ENCODE results near the gene CACNA1S. TPM values are rescaled to one million over a fixed set of nuclear protein-coding genes. Genes with fewer than 3 reads are reported as not detected.
A peak's percentile ranks its signal among the peaks of the same experiment; 100 is the strongest.

CACNA1S gene
- total and polyA plus RNA-seq, 2 of the 13 experiments (the other 11 are each of a cell fraction or from before 2014, with no cell fraction given): not detected

GRCh38 chr1:201088395-201088794, 23.8 kb downstream of the CACNA1S start:
- no peak for ATAC-seq
- no peaks in the 10 kb centered on the region for H3K9me3 ChIP-seq (ENCODE audit: low read length)
- peaks cover 4 to 36% of the 10 kb centered on the region in 2 experiments for H3K27me3 ChIP-seq (ENCODE audit: control insufficient read depth in 1 of 2, insufficient read depth in 2 of 2, low read length in 2 of 2)
- H3K79me2 ChIP-seq (ENCODE audit: insufficient read depth, low read length): no peaks in the 10 kb centered on the region
- CTCF ChIA-PET (ENCODE audit: low intra/inter-chr PET ratio, low total read pairs): no interaction called here
- TF ChIP-seq ZNF629 (CRISPR knock-in tag; conservative IDR thresholded peaks at IDR 0.05) (peak; percentile 45), ZNF383 (CRISPR knock-in tag; IDR thresholded peaks at IDR 0.05; ENCODE audit: borderline replicate concordance) (no peak), ZNF326 (CRISPR knock-in tag; IDR thresholded peaks at IDR 0.05; ENCODE audit: borderline replicate concordance) (no peak), NFYC (CRISPR knock-in tag; IDR thresholded peaks at IDR 0.05) (no peak)
- H3K4me2 ChIP-seq (ENCODE audit: low read depth, low read length): no peak overlapping the region
- no TSS peak for BruUV-seq (replicated peaks)
- H3K4me1 ChIP-seq (ENCODE audit: insufficient read depth, low read length): no peaks in the 10 kb centered on the region
- no peak overlapping the region for H2AFZ ChIP-seq (ENCODE audit: low read length)
- no peak overlapping the region for H3K9ac ChIP-seq (ENCODE audit: insufficient read depth, low read depth, low read length)
- in situ Hi-C loops (cut with HindIII; ENCODE audit: extremely low pct_ligation_motif_present, low pct_unique_long_range_greater_than_20kb): no loop called here
- H3K27ac ChIP-seq (ENCODE audit: extremely low read length, insufficient read depth, low read length): no peak overlapping the region
- H3K4me3 ChIP-seq (replicated peaks in 1 of 3; ENCODE audit: insufficient read depth in 1 of 3, low read depth in 2 of 3, low read length in 3 of 3): no peak overlapping the region
- intact Hi-C loops (cut with micrococcal nuclease; ENCODE audit: unreplicated experiment): no loop called here
- H4K20me1 ChIP-seq (ENCODE audit: insufficient read depth, low read length): no peaks in the 10 kb centered on the region
- 13% methylated on average over 4 of the region's 4 CpGs for WGBS (ENCODE audit: low lambda C conversion rate)
- POLR2A ChIA-PET: no interaction called here
- no peak for DNase-seq (ENCODE audit: low spot score)
- H3K36me3 ChIP-seq (replicated peaks in 1 of 2; ENCODE audit: control insufficient read depth in 1 of 2, insufficient read depth in 2 of 2, low read length in 2 of 2): no peaks in the 10 kb centered on the region
- FAIRE-seq: no peak

DNA sequence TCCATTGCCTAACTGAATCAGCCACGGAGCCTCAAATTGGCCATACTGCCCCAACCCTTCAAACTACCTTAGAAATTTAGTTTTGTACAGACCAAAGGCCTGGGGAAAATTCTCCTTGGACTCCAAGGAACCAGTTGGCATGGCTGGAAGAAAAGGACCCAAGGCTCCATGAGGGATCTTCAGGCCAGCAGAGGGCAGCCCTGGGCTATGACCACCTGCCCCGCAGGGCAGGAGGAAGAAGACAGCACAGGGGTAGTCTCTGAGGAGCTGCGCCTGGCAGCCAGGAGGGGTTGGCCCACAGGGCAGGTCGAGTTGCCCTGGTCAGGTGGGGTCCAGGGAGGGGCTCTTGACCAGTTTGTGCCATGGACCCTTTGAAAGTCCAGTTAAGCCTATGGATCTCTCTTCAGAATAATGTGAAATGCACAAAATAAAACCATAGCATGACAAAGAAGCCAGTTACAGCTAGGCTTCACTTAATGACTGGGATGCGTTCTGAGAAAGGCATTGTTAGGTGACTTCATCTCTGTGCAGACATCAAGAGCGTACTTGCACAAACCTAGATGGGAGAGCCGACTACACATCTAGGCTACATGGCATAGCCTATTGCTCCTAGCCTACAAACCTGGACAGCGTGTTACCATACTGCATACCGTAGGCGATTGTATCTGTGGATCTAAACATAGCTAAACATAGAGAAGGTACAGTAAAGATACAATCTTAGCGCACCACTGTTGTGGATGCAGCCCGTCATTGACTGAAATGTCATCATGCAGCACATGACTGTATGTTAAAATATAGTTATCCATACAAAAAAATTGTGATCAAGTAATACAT, 26.1 kb downstream of the CACNA1S start:
- WGBS (ENCODE audit: low lambda C conversion rate): 44% methylated on average over 10 of the region's 12 CpGs
- POLR2A ChIA-PET: no interaction called here
- no TSS peak for BruUV-seq (replicated peaks)
- TF ChIP-seq ZNF136 (CRISPR knock-in tag; IDR thresholded peaks at IDR 0.05; ENCODE audit: low read depth): no peak
- peak; percentile 49; the same call in 1 of the 2 replicates for TF ChIP-seq RAD21 (CRISPR knock-in tag; IDR thresholded peaks at IDR 0.05)
- no peak for TF ChIP-seq MTERF4 (CRISPR knock-in tag; IDR thresholded peaks at IDR 0.05)
- TF ChIP-seq ZNF33B (CRISPR knock-in tag; IDR thresholded peaks at IDR 0.05): no peak
- TF ChIP-seq, protein P1, sequence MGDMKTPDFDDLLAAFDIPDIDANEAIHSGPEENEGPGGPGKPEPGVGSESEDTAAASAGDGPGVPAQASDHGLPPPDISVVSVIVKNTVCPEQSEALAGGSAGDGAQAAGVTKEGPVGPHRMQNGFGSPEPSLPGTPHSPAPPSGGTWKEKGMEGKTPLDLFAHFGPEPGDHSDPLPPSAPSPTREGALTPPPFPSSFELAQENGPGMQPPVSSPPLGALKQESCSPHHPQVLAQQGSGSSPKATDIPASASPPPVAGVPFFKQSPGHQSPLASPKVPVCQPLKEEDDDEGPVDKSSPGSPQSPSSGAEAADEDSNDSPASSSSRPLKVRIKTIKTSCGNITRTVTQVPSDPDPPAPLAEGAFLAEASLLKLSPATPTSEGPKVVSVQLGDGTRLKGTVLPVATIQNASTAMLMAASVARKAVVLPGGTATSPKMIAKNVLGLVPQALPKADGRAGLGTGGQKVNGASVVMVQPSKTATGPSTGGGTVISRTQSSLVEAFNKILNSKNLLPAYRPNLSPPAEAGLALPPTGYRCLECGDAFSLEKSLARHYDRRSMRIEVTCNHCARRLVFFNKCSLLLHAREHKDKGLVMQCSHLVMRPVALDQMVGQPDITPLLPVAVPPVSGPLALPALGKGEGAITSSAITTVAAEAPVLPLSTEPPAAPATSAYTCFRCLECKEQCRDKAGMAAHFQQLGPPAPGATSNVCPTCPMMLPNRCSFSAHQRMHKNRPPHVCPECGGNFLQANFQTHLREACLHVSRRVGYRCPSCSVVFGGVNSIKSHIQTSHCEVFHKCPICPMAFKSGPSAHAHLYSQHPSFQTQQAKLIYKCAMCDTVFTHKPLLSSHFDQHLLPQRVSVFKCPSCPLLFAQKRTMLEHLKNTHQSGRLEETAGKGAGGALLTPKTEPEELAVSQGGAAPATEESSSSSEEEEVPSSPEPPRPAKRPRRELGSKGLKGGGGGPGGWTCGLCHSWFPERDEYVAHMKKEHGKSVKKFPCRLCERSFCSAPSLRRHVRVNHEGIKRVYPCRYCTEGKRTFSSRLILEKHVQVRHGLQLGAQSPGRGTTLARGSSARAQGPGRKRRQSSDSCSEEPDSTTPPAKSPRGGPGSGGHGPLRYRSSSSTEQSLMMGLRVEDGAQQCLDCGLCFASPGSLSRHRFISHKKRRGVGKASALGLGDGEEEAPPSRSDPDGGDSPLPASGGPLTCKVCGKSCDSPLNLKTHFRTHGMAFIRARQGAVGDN (CRISPR knock-in tag; IDR thresholded peaks at IDR 0.05): peak; percentile 14; the same call in 1 of the 2 replicates
- TF ChIP-seq ZNF503 (CRISPR knock-in tag; IDR thresholded peaks at IDR 0.05): no peak

More for the DNA sequence above, 26.1 kb downstream of the CACNA1S start:
- Histone ChIP-seq H3K36me3 (replicated peaks in 1 of 2; ENCODE audit: control insufficient read depth in 1 of 2, insufficient read depth in 2 of 2, low read length in 2 of 2) (no peaks in the 10 kb centered on the region), H3K4me2 (ENCODE audit: low read depth, low read length) (no peak overlapping the region), H3K4me1 (ENCODE audit: insufficient read depth, low read length) (no peaks in the 10 kb centered on the region), H3K9ac (ENCODE audit: insufficient read depth, low read depth, low read length) (no peak overlapping the region), H4K20me1 (ENCODE audit: insufficient read depth, low read length) (no peaks in the 10 kb centered on the region), H3K27ac (ENCODE audit: extremely low read length, insufficient read depth, low read length) (no peak overlapping the region), H3K79me2 (ENCODE audit: insufficient read depth, low read length) (no peaks in the 10 kb centered on the region), H3K9me3 (ENCODE audit: low read length) (no peaks in the 10 kb centered on the region), H3K4me3 (replicated peaks in 1 of 3; ENCODE audit: insufficient read depth in 1 of 3, low read depth in 2 of 3, low read length in 3 of 3) (no peak overlapping the region), H3K27me3 (ENCODE audit: control insufficient read depth in 1 of 2, insufficient read depth in 2 of 2, low read length in 2 of 2) (peaks cover 5 to 31% of the 10 kb centered on the region in 2 experiments), H2AFZ (ENCODE audit: low read length) (no peak overlapping the region)
- DNase-seq (ENCODE audit: low spot score): peak; percentile 36
- peak; percentile 55 for FAIRE-seq
- CTCF ChIA-PET (ENCODE audit: low intra/inter-chr PET ratio, low total read pairs): interaction anchor here (1.1 to 2.0 kb wide), 3 partner anchors 28 to 137 kb away, joined by 3 to 24 read pairs (median 5); no protein-coding TSS in a partner anchor
- peak; percentile 97 for ATAC-seq
- intact Hi-C loops (cut with micrococcal nuclease; ENCODE audit: unreplicated experiment): loop anchor here (1.0 to 2.0 kb wide), 2 partner anchors 28 to 137 kb away; no protein-coding TSS in a partner anchor
- in situ Hi-C loops (cut with HindIII; ENCODE audit: extremely low pct_ligation_motif_present, low pct_unique_long_range_greater_than_20kb): no loop called here
